Brain microvascular endothelial cell (primary cell): ENCODE measurements around the gene MEGF6.

Experiments
- DNase-seq: peaks from one replicate; pipeline ENCODE4 v3.0.0-alpha.2; 2020
- H3K27ac ChIP-seq: fragments of 250-450 bp; sonication (Bioruptor Pico); 2 replicates; pipeline ENCODE4 v1.5.1; 2020; ENCODE audit warnings: mild to moderate bottlenecking, moderate library complexity
- H3K27me3 ChIP-seq: fragments of 250-450 bp; sonication (Bioruptor Pico); replicated peaks from 2 replicates; pipeline ENCODE4 v1.5.1; 2020; ENCODE audit warnings: mild to moderate bottlenecking
- H3K36me3 ChIP-seq: fragments of 250-450 bp; sonication (Bioruptor Pico); replicated peaks from 2 replicates; pipeline ENCODE4 v1.5.1; 2020; ENCODE audit warnings: mild to moderate bottlenecking
- H3K4me3 ChIP-seq: 2 replicates; pipeline ENCODE4 v1.5.1; 2011; ENCODE audit warnings: low read depth, mild to moderate bottlenecking, control low read depth, low read length, moderate library complexity
- CTCF ChIP-seq: IDR thresholded peaks from 2 replicates; pipeline ENCODE4 v1.5.1; 2011; ENCODE audit warnings: low read depth, mild to moderate bottlenecking, moderate library complexity, low read length, control low read depth, inconsistent platforms; ENCODE audit errors: missing control alignments
- in situ Hi-C: cut with HindIII; loops from 2 replicates; pipeline ENCODE4 v1.10.0; 2017; ENCODE audit warnings: low sequenced_read_pairs, low pct_ligation_motif_present

Gene MEGF6

GRCh38 chr1:3598522-3599285, 12.6 kb downstream of the MEGF6 start:
- no peaks in the 10 kb centered on the region for H3K27me3 ChIP-seq
- no peak for TF ChIP-seq CTCF
- in situ Hi-C loops = no loop called here
- H3K36me3 ChIP-seq = no peaks in the 10 kb centered on the region
- DNase-seq = no peak
- H3K4me3 ChIP-seq = no peak overlapping the region
- no peak overlapping the region for H3K27ac ChIP-seq

GRCh38 chr1:3598051-3598491, 13.2 kb downstream of the MEGF6 start:
- no peak overlapping the region for H3K27ac ChIP-seq
- H3K36me3 ChIP-seq = no peaks in the 10 kb centered on the region
- DNase-seq = no peak
- H3K27me3 ChIP-seq = no peaks in the 10 kb centered on the region
- H3K4me3 ChIP-seq = no peak overlapping the region
- in situ Hi-C loops = no loop called here
- no peak for TF ChIP-seq CTCF

- Histone ChIP-seq H3K27ac (no peak overlapping the region), H3K36me3 (no peaks in the 10 kb centered on the region), H3K27me3 (no peaks in the 10 kb centered on the region), H3K4me3 (no peak overlapping the region)
- DNase-seq = no peak
- TF ChIP-seq CTCF = no peak
- in situ Hi-C loops = no loop called here
Observed at GRCh38 chr1:3597599-3597964, 13.7 kb downstream of the MEGF6 start.

- in situ Hi-C loops = no loop called here
- no peak overlapping the region for H3K4me3 ChIP-seq
Observed at GRCh38 chr1:3596663-3597598, 14.4 kb downstream of the MEGF6 start.

GRCh38 chr1:3595949-3596348, 15.4 kb downstream of the MEGF6 start:
- TF ChIP-seq CTCF = no peak
- H3K27ac ChIP-seq = no peak overlapping the region
- in situ Hi-C loops = no loop called here
- no peaks in the 10 kb centered on the region for H3K36me3 ChIP-seq
- no peak overlapping the region for H3K4me3 ChIP-seq
- no peak for DNase-seq
- H3K27me3 ChIP-seq = no peaks in the 10 kb centered on the region

More at GRCh38 chr1:3596663-3597598, 14.4 kb downstream of the MEGF6 start:
- DNase-seq = no peak
- no peaks in the 10 kb centered on the region for H3K36me3 ChIP-seq
- H3K27me3 ChIP-seq = no peaks in the 10 kb centered on the region
- H3K27ac ChIP-seq = no peak overlapping the region
- TF ChIP-seq CTCF = no peak
